GM21717 (cell line): ENCODE measurements around the gene SYPL1.

Experiments
- ATAC-seq: cut with Tn5 transposase; IDR thresholded peaks from one replicate; pipeline ENCODE4 v1.9.1; 2021; ENCODE audit warnings: mild to moderate bottlenecking, moderate library complexity; ENCODE audit not compliant: unreplicated experiment

The SYPL1 gene

GRCh38 chr7:106095634-106096033 lies 16.5 kb downstream of the SYPL1 start:
- no peak for ATAC-seq

- ATAC-seq: no peak
Observed at GRCh38 chr7:106094780-106095179, 17.3 kb downstream of the SYPL1 start.

GRCh38 chr7:106092204-106092603 lies 19.9 kb downstream of the SYPL1 start:
- ATAC-seq: no peak

- ATAC-seq: peak; percentile 82
Observed at GRCh38 chr7:106089647-106090046, 22.5 kb downstream of the SYPL1 start.

- no peak for ATAC-seq
Observed at GRCh38 chr7:106088014-106088413, 24.1 kb downstream of the SYPL1 start.

- ATAC-seq: no peak
Observed at GRCh38 chr7:106086062-106086461, 26.1 kb downstream of the SYPL1 start.

- ATAC-seq: no peak
Observed at GRCh38 chr7:106085015-106085414, 27.1 kb downstream of the SYPL1 start.

GRCh38 chr7:106083717-106084116 lies 28.4 kb downstream of the SYPL1 start:
- no peak for ATAC-seq

- no peak for ATAC-seq
Observed at GRCh38 chr7:106082087-106082854, 29.8 kb downstream of the SYPL1 start.

GRCh38 chr7:106080300-106080987 lies 31.7 kb downstream of the SYPL1 start:
- ATAC-seq: no peak

GRCh38 chr7:106076537-106076936 lies 35.6 kb downstream of the SYPL1 start:
- no peak for ATAC-seq

- ATAC-seq: no peak
Observed at GRCh38 chr7:106075937-106076336, 36.2 kb downstream of the SYPL1 start.

GRCh38 chr7:106074257-106074656 lies 37.9 kb downstream of the SYPL1 start:
- no peak for ATAC-seq

GRCh38 chr7:106073701-106074100 lies 38.4 kb downstream of the SYPL1 start:
- ATAC-seq: no peak

GRCh38 chr7:106072715-106073091 lies 39.4 kb downstream of the SYPL1 start:
- ATAC-seq: no peak

GRCh38 chr7:106071999-106072714 lies 40.0 kb downstream of the SYPL1 start:
- peak; percentile 4 for ATAC-seq

- peak; percentile 96 for ATAC-seq
Observed at GRCh38 chr7:106071356-106071998, 40.6 kb downstream of the SYPL1 start.

- ATAC-seq: no peak
Observed at GRCh38 chr7:106070567-106071254, 41.4 kb downstream of the SYPL1 start.

GRCh38 chr7:106070201-106070551 lies 41.9 kb downstream of the SYPL1 start:
- no peak for ATAC-seq

GRCh38 chr7:106069471-106070200 lies 42.5 kb downstream of the SYPL1 start:
- ATAC-seq: no peak
